Activated CD8-positive, alpha-beta T cell treated with anti-CD3 and anti-CD28 coated beads, Interleukin-2, amount 10 ng/mL, durations not matched to agents 7 days and 5 days (primary cell): ENCODE results near the gene PNPLA8. TPM values are rescaled to one million over a fixed set of nuclear protein-coding genes. Genes with fewer than 3 reads are reported as not detected.
A peak's percentile ranks its signal among the peaks of the same experiment; 100 is the strongest.

Experiments
- ATAC-seq: fragments of 150-1000 bp; cut with Tn5 transposase; one replicate; pipeline ENCODE4 v1.10.0; 2021; ENCODE audit warnings: moderate library complexity
- CTCF ChIA-PET: fragments of 350-600 bp; sonication (Branson Sonifier 250); formaldehyde crosslinking; loops from one replicate; lab custom pipeline; 2021; ENCODE audit warnings: antibody characterized with exemption; lab: Charles Lee
- POLR2A ChIA-PET: fragments of 350-600 bp; sonication (Branson Sonifier 250); formaldehyde crosslinking; loops from one replicate; lab custom pipeline; 2021; ENCODE audit warnings: antibody characterized with exemption; lab: Charles Lee
- DNase-seq: peaks from one replicate; pipeline ENCODE4 v3.0.0-alpha.2; 2020
- H3K27ac Mint-ChIP-seq: one replicate; pipeline ENCODE4 v1.8.0; 2021; ENCODE audit warnings: mild to moderate bottlenecking, mixed read lengths
- H3K27me3 Mint-ChIP-seq: one replicate; pipeline ENCODE4 v1.8.0; 2021; ENCODE audit warnings: low read depth, mixed read lengths
- H3K36me3 Mint-ChIP-seq: one replicate; pipeline ENCODE4 v1.8.0; 2021; ENCODE audit warnings: low read depth, mixed read lengths
- H3K4me1 Mint-ChIP-seq: one replicate; pipeline ENCODE4 v1.8.0; 2021; ENCODE audit warnings: low read depth, mixed read lengths
- H3K4me3 Mint-ChIP-seq: one replicate; pipeline ENCODE4 v1.8.0; 2021; ENCODE audit warnings: mild to moderate bottlenecking, mixed read lengths
- H3K9me3 Mint-ChIP-seq: one replicate; pipeline ENCODE4 v1.8.0; 2022; ENCODE audit warnings: mixed read lengths; ENCODE audit not compliant: insufficient read depth
- total RNA-seq, 2 experiments: library from RNA; stranded (reverse); gene quantifications; one replicate each; pipeline ENCODE4 v1.2.3, GENCODE V29; 2021

Gene PNPLA8, protein sequence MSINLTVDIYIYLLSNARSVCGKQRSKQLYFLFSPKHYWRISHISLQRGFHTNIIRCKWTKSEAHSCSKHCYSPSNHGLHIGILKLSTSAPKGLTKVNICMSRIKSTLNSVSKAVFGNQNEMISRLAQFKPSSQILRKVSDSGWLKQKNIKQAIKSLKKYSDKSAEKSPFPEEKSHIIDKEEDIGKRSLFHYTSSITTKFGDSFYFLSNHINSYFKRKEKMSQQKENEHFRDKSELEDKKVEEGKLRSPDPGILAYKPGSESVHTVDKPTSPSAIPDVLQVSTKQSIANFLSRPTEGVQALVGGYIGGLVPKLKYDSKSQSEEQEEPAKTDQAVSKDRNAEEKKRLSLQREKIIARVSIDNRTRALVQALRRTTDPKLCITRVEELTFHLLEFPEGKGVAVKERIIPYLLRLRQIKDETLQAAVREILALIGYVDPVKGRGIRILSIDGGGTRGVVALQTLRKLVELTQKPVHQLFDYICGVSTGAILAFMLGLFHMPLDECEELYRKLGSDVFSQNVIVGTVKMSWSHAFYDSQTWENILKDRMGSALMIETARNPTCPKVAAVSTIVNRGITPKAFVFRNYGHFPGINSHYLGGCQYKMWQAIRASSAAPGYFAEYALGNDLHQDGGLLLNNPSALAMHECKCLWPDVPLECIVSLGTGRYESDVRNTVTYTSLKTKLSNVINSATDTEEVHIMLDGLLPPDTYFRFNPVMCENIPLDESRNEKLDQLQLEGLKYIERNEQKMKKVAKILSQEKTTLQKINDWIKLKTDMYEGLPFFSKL
- total RNA-seq, result 10 to 100 TPM; 13.0 to 13.6 TPM

DNA sequence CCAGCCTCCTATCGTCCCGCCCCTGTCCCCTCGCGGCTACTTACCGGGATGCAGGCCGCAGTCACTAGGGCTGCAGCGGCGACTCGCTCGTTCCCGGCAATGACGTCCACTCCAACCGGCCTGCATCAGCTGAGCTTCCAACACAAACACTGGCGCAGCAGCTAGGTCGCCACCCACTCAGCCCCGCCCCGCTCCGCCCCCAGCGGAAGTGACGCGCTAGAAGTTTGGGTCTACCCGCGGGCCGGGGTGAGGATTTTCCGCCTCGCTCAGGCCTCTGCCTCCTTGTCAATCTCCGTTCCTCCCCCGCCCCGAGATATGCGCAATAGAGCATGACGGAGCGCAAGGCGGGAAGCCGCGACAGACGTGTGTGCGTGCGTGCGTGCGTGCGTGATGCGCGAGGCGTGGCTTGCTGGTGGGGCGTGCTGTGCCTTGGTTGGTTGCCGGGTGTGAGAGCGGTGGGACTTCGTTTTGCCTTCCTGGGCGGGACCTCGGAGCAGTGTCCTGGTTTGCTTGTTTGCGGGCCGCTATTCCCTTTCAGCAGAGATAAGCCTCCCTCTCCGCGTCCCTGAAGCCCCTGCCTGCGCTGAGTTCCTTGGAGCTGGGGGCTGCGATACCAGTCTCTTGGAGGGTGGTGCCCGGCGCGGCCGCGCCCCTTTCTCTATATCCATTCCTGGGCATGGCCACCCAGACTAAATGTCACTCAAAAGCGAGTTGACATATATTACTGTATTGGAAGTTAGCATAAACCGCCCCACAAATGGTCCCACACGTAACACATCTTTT is at the start of gene PNPLA8:
TSS of gene PNPLA8 (minus strand) at position 151 of the 783 bp plus-strand sequence. CDS start 10,644 bp downstream, outside the sequence.
- peak within 1 kb of the TSS; percentile 98 for H3K27ac Mint-ChIP-seq
- peaks cover 2% of the 10 kb centered on the region for H3K36me3 Mint-ChIP-seq
- H3K4me3 Mint-ChIP-seq, result peak within 1 kb of the TSS; percentile 95
- DNase-seq (peak; percentile 100), ATAC-seq (peak; percentile 91)
- H3K27me3 Mint-ChIP-seq, result peaks cover 3% of the 10 kb centered on the region
- POLR2A ChIA-PET, result interaction anchor here (0.6 to 4.2 kb wide), 4 partner anchors 30 to 44 kb away, joined by 3 to 55 read pairs (median 4); partner anchors contain the start of genes DNAJB9 and THAP5
- H3K4me1 Mint-ChIP-seq, result peaks cover 20% of the 10 kb centered on the region
- no peaks in the 10 kb centered on the region for H3K9me3 Mint-ChIP-seq
- CTCF ChIA-PET, result interaction anchor here (0.7 to 1.6 kb wide), 4 partner anchors 10 to 73 kb away, joined by 4 to 6 read pairs (median 6); partner anchors contain the start of genes DNAJB9 and THAP5

DNA sequence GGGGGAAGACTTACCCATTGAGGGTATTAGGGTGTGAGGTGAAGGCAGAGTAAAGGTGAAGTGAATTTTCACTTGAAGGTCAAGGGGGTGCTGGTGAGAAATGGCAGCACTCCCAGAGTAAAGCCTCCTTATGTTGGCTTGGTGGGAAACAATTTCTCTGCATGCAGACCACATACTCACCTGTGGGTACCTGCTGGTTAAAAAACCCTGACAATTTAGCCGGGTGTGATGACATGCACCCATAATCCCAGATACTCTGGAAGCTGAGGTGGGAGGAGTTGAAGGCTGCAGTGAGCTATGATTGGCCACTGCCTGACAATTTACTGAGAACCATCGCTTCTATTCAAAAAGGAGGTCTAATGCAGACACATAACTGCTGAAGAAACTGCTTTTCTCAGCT is 49.2 kb upstream of the PNPLA8 start:
- ATAC-seq, result no peak
- CTCF ChIA-PET, result no interaction called here
- POLR2A ChIA-PET, result no interaction called here

DNA sequence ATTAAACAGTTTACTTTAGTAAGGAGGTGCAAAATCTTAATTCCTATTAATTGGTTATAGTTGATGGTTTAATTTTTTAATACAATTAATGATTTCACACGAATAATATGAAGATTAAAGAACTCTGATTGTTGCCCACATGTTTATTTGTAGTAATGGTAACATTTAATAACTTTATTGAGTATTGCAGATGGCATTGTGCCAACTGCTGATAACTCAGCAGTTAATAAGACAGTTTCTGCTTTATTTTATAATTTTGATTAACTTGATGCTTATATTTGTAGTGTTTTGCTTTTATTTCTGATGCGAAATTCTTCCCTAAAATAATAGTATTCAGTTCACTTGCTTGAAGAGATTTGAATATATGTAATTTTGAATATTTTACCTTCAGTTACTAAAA is 46.5 kb upstream of the PNPLA8 start:
- DNase-seq (no peak), ATAC-seq (no peak)
- Mint-ChIP-seq H3K9me3 (no peaks in the 10 kb centered on the region), H3K4me1 (peaks cover 25% of the 10 kb centered on the region), H3K27me3 (no peaks in the 10 kb centered on the region), H3K27ac (no peak overlapping the region), H3K4me3 (no peak overlapping the region), H3K36me3 (peaks cover 57% of the 10 kb centered on the region)
- CTCF ChIA-PET, result no interaction called here
- POLR2A ChIA-PET, result interaction anchor here (4.3 kb wide), 1 partner anchor 46 kb away, joined by 55 read pairs; the partner anchor contains the start of gene PNPLA8

More for the DNA sequence above, 49.2 kb upstream of the PNPLA8 start:
- no peak overlapping the region for H3K4me3 Mint-ChIP-seq
- peaks cover 62% of the 10 kb centered on the region for H3K36me3 Mint-ChIP-seq
- DNase-seq, result no peak
- H3K27ac Mint-ChIP-seq, result no peak overlapping the region
- peaks cover 4% of the 10 kb centered on the region for H3K9me3 Mint-ChIP-seq
- no peaks in the 10 kb centered on the region for H3K27me3 Mint-ChIP-seq
- peaks cover 18% of the 10 kb centered on the region for H3K4me1 Mint-ChIP-seq

DNA sequence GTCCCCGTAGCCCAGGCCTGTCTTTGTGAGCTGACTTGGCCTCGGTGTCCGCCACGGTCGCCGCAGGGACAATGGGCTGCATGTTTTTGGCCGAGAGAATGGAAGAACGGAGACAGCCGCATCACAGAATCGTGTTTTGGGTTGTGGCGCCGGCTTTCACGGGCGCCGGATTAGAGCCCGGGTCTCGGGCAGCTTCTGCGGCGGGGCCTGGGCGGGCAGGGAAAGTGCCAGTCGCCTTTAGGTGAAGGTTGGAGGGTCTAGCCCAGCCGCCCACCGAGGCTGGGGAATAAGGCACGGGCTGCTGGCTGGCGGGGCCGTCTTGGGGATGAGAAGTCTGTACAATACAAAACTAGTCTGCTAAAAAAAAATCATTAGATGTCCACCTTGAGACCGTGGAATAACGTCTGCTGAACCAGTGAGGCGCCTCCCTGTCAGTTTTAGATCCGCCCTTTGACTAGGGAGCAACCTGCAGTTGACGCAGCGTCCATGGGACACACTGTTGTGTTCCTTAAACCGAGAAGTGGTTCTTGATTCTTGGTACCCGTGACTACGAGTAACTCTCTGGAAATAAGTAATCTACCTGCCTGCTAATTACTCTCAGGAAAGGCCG is 44.3 kb upstream of the PNPLA8 start:
- ATAC-seq, result peak; percentile 10
- Mint-ChIP-seq H3K9me3 (peaks cover 3% of the 10 kb centered on the region), H3K27ac (peak overlapping the region; percentile 100), H3K27me3 (no peaks in the 10 kb centered on the region), H3K4me1 (peaks cover 37% of the 10 kb centered on the region), H3K36me3 (peaks cover 53% of the 10 kb centered on the region), H3K4me3 (peak overlapping the region; percentile 96)
- POLR2A ChIA-PET, result interaction anchor here (0.7 to 4.3 kb wide), 7 partner anchors 14 to 463 kb away, joined by 3 to 55 read pairs (median 5); partner anchors contain the start of gene PNPLA8
- CTCF ChIA-PET, result interaction anchor here (1.1 to 1.3 kb wide), 2 partner anchors 45 to 74 kb away, joined by 3 to 6 read pairs; partner anchors contain the start of gene PNPLA8
- peak; percentile 49 for DNase-seq

DNA sequence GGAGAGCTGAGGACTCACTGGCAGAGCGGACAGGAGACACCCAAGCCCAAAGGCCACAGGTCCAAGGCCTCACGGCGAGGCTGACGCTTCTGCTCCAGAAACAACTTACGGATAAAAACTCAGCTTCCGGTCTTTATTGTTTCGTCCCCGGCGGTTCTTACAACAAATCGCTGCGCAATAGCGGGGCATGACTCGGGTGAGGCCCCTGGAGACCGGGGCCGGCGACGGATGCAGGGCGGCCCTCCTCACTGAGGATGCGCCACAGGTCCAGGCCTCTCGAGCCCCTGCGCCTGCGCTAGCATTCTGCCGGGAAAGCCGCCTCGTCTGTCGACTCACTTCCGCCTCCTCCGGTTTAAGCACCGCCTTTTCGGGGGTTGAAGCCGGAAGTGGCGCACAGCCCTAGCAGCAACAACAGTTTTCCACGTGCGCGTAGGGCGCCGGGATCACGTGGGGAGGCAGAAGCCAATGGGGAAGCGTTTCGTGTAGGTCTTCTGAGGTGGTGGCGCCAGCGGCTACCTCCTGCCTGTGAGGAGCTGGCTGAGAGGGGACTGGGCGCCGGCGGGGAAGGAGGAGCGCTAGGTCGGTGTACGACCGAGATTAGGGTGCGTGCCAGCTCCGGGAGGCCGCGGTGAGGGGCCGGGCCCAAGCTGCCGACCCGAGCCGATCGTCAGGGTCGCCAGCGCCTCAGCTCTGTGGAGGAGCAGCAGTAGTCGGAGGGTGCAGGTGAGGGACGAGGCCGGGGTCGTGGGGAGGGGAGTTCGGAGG is 43.6 kb upstream of the PNPLA8 start, which contains the start of the genes DNAJB9 and THAP5:
TSS of gene DNAJB9 (plus strand) at position 494 of the 765 bp plus-strand sequence. CDS start 1,853 bp downstream, outside the sequence.
TSS of gene THAP5 (minus strand) at position 326 of the 765 bp plus-strand sequence. CDS start at position 189, 137 bp downstream.
- peak within 1 kb of the TSS; percentile 96 for H3K4me3 Mint-ChIP-seq
- H3K36me3 Mint-ChIP-seq, result peaks cover 54% of the 10 kb centered on the region
- H3K4me1 Mint-ChIP-seq, result peaks cover 37% of the 10 kb centered on the region
- ChIA-PET POLR2A (interaction anchor here (0.7 to 4.3 kb wide), 8 partner anchors 13 to 463 kb away, joined by 3 to 55 read pairs (median 4); partner anchors contain the start of gene PNPLA8), CTCF (interaction anchor here (1.1 to 1.3 kb wide), 2 partner anchors 44 to 73 kb away, joined by 3 to 6 read pairs; partner anchors contain the start of gene PNPLA8)
- H3K27ac Mint-ChIP-seq, result peak within 1 kb of the TSS; percentile 100
- DNase-seq (peak; percentile 99), ATAC-seq (peak; percentile 91)
- H3K9me3 Mint-ChIP-seq, result peaks cover 3% of the 10 kb centered on the region
- no peaks in the 10 kb centered on the region for H3K27me3 Mint-ChIP-seq

DNA sequence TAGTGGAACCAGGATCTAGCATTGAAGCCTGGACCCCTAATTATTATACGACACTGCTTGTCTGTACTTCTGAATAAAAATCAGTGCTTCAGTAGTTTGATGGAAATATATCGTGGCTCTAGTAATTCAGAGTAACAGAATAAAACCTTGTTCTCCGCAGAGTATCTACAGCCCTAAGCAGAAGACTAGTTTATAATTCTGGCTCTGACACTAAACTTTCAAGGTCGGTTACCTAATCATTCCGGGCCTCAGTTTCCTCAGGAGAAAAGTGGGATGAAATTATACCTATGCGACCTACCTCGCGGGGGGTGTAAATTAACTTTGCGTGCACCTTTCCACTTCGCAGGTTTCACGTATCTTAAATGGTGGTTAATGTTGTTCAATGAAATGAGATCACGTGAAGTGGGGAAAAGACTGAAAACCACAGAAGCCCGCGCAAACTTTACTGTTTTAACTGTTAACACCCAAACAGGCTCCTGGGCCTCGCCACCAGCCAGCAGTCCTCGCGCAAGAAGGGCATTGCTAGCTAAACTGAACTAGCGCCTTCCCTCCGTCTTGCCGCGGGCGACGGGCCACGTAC is 43.0 kb upstream of the PNPLA8 start:
- H3K27me3 Mint-ChIP-seq, result no peaks in the 10 kb centered on the region
- H3K27ac Mint-ChIP-seq, result peak overlapping the region; percentile 100
- peak overlapping the region; percentile 96 for H3K4me3 Mint-ChIP-seq
- ChIA-PET POLR2A (interaction anchor here (1.0 to 4.3 kb wide), 4 partner anchors 16 to 46 kb away, joined by 3 to 55 read pairs (median 4); partner anchors contain the start of gene PNPLA8), CTCF (interaction anchor here (1.3 kb wide), 1 partner anchor 72 kb away, joined by 3 read pairs; no protein-coding TSS in a partner anchor)
- H3K9me3 Mint-ChIP-seq, result peaks cover 3% of the 10 kb centered on the region
- H3K36me3 Mint-ChIP-seq, result peaks cover 55% of the 10 kb centered on the region
- ATAC-seq, result no peak
- H3K4me1 Mint-ChIP-seq, result peaks cover 35% of the 10 kb centered on the region
- peak; percentile 75 for DNase-seq

DNA sequence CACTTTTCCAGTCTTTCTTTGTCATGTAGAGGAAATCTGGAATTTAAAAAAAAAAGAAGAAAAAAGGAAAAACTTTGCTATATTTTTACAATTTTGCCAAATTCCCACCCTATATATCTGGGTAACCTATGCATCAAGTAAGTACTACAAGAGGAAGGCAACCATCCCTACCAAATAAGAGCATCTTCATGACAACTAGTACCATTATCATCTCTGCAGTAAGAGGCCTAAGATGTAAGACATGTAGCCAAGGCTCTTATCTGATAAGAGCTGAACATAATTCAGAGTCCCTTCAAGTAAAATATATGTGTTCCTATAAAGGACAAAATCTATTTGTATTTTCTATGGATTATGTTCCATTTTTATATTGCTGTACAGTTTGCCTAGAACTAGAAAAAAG is 40.1 kb upstream of the PNPLA8 start:
- Mint-ChIP-seq H3K27ac (no peak overlapping the region), H3K36me3 (peaks cover 48% of the 10 kb centered on the region), H3K4me3 (no peak overlapping the region), H3K4me1 (peaks cover 21% of the 10 kb centered on the region), H3K9me3 (peaks cover 3% of the 10 kb centered on the region), H3K27me3 (no peaks in the 10 kb centered on the region)
- POLR2A ChIA-PET, result no interaction called here
- DNase-seq (no peak), ATAC-seq (no peak)
- CTCF ChIA-PET, result no interaction called here

DNA sequence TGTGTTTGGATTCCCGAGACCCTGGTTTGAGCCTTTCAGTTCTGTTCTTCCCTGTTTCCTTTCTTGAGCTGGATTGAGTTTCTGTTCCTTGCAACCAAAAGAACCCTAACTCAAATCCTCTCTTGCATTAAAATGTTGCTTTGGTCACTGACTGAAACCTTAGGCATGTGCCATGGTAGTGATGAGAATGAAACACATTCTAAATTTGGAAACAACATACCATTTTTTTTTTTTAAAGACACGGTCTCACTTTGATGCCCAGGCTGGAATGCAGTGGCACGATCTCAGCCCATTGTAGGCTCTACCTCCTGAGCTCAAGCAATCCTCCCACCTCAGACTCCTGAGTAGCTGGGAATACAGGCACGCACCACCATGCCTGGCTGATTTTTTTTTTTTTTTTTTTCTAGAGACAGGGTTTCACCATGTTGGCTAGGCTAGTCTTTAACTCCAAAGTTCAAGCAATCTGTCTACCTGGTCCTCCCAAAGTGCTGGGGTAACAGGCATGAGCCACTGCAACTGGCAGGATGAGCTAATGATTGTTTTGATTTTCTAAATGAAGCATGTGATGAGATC is 35.2 kb upstream of the PNPLA8 start:
- Mint-ChIP-seq H3K4me1 (peaks cover 3% of the 10 kb centered on the region), H3K36me3 (peaks cover 54% of the 10 kb centered on the region), H3K4me3 (no peak overlapping the region), H3K27me3 (no peaks in the 10 kb centered on the region), H3K27ac (no peak overlapping the region), H3K9me3 (peaks cover 9% of the 10 kb centered on the region)
- ATAC-seq (no peak), DNase-seq (no peak)
- POLR2A ChIA-PET, result no interaction called here
- CTCF ChIA-PET, result no interaction called here

DNA sequence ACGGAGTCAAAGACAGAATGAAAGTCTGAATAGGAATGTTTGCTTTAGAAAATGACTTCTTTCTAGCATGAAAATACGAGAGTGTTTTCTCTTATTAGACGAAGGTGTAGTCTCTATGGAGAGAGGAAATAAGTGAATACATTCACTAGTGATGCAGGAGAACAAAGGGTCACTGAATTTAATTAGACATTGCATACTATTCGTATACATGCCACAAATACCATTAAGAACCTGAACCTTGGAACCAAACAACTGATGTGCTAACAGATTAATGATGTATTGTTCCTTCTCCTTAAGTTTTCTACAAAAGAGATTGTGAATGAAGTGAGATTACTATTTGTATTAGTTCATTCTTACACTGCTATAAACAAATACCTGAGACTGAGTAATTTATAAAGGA is 33.3 kb upstream of the PNPLA8 start:
- ATAC-seq (no peak), DNase-seq (no peak)
- Mint-ChIP-seq H3K36me3 (peaks cover 42% of the 10 kb centered on the region), H3K9me3 (peaks cover 6% of the 10 kb centered on the region), H3K4me3 (no peak overlapping the region), H3K27me3 (no peaks in the 10 kb centered on the region), H3K27ac (no peak overlapping the region), H3K4me1 (no peaks in the 10 kb centered on the region)
- POLR2A ChIA-PET, result no interaction called here
- CTCF ChIA-PET, result interaction anchor here (1.0 kb wide), 1 partner anchor 11 kb away, joined by 3 read pairs; no protein-coding TSS in a partner anchor
